HG02759 (cell line): Measurements from ENCODE around the gene ZNF669.
A peak's percentile ranks its signal among the peaks of the same experiment; 100 is the strongest.
"Not testable (repeated sequence)": the region's sequence is repeated elsewhere in the genome, so short reads cannot be mapped to it uniquely, and the experiment has no call there.

ENCODE experiments used
- ATAC-seq: cut with Tn5 transposase; IDR thresholded peaks from one replicate; pipeline ENCODE4 v1.9.1; 2021; ENCODE audit warnings: mild to moderate bottlenecking, moderate library complexity; ENCODE audit not compliant: unreplicated experiment

ZNF669 gene

GRCh38 chr1:247103859-247104591 lies at the start of gene ZNF669:
Gene ZNF669 (minus strand): TSS chr1:247104356. CDS start chr1:247104199, 157 bp downstream.
- peak; percentile 100 for ATAC-seq

DNA sequence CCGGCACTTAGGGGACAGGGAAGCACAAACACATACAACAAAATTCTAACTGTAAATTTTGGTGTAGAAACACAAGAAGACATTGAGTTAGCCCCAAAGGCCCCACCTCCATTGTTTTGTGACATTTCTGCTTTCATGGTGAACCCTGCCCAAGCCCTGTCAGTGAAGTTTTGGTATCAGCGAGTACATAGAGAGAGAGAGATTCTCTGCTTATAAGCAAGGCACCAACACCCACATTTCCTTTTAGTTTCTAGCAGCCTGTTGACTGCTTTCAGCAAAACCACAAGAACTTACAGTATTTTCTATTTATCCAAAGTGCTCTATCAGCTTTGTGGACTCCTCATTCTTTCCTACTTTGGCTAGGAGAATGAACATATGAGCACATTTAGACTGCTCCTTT lies 43.6 kb upstream of the ZNF669 start:
- no peak for ATAC-seq

DNA sequence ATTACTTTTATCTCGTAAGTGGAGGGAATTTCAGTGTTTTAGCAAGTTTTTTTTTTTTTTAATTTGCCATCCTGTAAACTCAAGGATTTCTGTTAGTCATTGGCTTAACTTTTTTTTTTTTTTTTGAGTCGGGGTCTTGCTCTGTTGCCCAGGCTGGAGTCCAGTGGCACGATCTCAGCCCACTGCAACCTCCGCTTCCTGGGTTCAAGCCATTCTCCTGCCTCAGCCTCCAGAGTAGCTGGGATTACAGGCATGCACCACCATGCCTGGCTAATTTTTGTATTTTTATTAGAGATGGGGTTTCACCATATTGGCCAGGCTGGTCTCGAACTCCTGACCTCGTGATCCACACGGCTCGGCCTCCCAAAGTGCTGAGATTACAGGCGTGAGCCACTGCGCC lies 43.0 kb upstream of the ZNF669 start:
- not testable (repeated sequence) for ATAC-seq

- ATAC-seq: no peak
Observed at GRCh38 chr1:247146671-247147070, 42.5 kb upstream of the ZNF669 start.

DNA sequence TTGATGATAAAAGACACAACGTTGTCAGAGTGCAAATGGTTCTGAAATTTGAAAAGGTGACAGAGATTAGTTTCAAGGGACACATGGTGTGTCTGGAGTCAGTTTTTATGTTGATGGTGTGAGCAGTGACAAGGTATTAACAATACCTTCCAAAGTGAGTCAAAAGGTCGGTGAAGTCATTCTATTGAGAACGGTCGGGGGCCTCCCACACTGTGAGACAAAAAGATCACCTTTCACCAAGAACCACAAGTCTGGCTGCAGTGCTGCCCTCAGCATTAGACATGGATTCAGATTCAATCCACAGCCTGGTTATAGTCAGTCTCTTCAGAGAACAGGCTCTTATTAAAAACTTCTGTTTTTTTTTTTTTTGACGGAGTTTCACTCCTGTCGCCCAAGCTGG lies 41.1 kb upstream of the ZNF669 start:
- no peak for ATAC-seq

DNA sequence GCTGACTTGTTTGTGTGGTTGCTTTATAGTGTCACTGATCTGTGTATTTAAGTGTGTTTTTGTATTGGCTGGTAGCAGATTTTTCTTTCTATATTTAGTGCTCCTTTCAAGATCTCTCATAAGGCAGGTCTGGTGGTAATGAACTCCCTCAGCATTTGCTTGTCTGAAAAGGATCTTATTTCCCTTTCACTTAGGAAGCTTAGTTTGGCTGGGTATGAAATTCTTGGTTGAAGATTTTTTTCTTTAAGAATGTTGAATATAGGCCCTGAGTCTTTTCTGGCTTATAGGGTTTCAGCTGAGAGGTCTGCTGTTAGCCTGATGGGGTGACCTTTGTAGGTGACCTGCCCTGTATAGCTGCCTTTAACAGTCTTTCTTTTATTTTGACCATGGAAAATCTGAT lies 35.4 kb upstream of the ZNF669 start:
- ATAC-seq: not testable (repeated sequence)

GRCh38 chr1:247131236-247131635 lies 27.1 kb upstream of the ZNF669 start:
- ATAC-seq: no peak

GRCh38 chr1:247127519-247128282 lies 23.5 kb upstream of the ZNF669 start:
- ATAC-seq: not testable (repeated sequence)

- peak; percentile 58 for ATAC-seq
Observed at GRCh38 chr1:247126601-247127000, 22.4 kb upstream of the ZNF669 start.

DNA sequence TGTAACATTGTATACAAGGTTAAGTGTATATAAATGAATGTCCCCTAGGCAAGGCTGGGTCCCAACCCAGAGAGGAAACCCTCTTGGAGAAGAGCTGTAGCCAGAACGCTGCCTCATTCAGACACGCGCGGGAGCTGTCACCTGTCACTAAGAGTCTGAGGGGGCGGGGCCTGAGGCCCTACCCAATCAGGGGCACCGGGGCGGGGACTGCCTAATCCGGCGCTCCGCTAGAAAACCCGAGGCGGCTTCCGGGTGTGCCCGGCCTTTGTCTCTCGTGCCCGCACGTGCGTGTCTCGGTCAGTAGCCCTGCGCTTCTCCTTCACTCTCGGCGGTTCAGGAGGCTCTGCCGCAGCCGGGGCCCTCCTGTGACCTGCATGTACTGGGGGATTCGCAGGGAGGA lies 22.0 kb upstream of the ZNF669 start:
- ATAC-seq: peak; percentile 98

DNA sequence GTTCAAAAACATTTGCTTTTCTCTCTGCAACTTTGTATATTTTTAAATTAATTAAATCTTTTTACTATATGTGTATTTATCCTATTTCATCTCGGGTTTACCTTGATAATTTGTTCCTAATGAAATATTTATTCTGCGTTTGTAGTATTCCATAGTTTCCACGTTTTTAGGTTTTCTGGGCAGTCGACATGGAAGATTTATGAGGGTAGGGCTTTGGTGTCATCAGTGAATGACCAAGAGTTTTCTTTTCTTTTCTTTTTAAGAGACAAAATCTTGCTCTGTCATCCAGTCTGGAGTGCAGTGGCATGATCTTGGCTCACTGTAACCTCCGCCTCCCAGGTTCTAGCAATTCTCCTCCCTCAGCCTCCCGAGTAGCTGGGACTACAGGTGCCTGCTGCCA lies 17.2 kb upstream of the ZNF669 start:
- no peak for ATAC-seq

DNA sequence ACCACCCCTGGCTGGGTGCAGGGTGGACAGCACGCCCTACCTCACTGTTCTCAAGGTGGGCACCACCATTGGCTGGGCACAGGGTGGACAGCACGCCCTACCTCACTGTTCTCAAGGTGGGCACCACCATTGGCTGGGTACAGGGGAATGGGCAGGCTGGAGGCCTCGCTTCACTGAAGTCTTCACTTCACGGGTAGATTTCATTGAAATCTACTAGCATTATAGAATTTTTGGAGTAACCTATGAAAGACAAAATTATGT lies 16.2 kb upstream of the ZNF669 start:
- not testable (repeated sequence) for ATAC-seq

- no peak for ATAC-seq
Observed at GRCh38 chr1:247119600-247120407, 15.6 kb upstream of the ZNF669 start.

DNA sequence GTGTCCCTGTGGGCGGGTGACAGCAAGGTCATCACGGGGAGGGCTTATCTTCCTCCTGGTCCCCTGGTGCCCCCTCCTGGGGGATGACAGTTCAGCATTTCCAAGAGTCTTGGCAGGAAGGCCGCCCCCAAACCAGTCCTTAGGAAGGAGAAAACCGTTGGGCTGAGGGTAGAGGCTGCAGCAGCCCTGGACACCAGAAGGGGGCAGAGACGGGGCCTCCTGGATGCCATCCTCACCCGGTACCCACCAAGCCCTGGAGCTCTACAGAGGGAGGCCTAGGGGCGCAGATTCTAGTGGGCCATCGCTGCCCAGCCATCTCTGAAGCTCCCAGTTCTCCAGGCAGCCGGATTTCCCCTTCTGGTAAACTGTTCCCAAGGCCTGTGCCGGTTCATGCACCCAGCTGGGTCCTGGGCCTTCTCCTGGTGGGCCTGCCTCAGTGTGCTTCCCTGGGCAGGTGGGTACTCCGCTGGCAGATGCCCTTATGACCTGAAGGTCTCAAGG lies 14.8 kb upstream of the ZNF669 start:
- ATAC-seq: no peak

- no peak for ATAC-seq
Observed at GRCh38 chr1:247115545-247115944, 11.4 kb upstream of the ZNF669 start.

GRCh38 chr1:247115141-247115510 lies 11.0 kb upstream of the ZNF669 start:
- ATAC-seq: no peak

- no peak for ATAC-seq
Observed at GRCh38 chr1:247114351-247115140, 10.4 kb upstream of the ZNF669 start.

DNA sequence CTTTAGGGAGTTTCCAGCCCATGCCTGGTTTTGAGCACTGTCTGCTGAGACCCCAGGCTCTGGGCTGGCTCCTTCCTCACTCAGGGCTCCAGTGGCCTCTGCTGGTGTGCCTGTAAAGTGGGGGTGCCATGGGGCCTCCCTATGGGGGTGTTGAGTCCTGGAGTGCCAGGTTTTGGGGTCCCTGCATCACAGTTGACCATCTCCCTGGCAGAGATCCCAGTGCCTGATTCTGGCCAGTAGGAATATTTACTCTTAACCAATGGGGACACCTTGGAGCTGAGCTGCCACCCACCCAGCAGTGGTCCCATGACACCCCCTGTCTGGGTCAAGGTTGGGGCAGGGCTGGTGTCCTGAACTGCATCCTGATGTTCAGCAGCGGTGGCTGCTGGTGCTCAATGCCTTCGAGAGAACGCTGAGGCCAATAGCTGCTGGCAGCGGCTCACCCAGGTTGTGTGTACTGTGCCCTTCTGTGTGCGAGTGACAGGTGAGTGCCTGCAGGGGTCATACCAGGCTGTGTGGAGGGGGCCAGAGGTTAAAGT lies 9.6 kb upstream of the ZNF669 start:
- ATAC-seq: no peak

DNA sequence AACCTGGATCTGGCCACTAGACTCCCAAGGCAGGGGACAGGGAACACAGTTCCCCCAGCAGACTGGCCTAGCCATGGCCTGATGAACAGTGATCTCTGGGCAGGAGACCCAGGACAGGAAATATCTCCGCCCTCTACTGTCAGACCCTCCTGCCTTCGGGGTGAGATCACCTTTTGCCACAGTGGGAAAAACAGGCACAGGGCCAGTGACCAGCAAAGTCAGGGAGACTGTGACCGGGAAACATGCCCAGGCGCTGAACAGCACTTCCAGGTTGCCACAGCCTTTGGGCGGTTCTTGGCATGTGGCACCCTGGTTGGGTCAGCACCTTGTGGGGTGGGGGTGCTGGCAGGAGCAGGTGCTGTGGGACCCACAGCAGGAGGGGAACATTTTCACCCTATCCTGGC lies 8.9 kb upstream of the ZNF669 start:
- no peak for ATAC-seq

DNA sequence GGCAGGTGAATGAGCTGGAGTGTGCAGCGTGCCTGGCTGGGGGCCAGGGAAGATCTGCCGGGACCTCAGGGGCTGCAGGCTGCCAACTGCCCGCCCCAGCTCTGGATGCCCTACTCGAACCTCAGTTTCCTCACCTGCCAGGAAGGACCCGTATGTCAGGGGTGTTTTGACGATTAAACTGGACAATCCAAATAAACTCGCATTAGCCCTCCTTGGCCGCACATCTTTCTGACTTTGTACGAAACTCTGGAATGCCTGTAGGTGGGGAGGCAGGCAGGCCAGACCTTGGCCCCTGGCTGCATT lies 8.3 kb upstream of the ZNF669 start:
- ATAC-seq: peak; percentile 12
